Occipital lobe (tissue), 2 donors: ENCODE results near the gene C14orf119. TPM values are rescaled to one million over a fixed set of nuclear protein-coding genes. Genes with fewer than 3 reads are reported as not detected.
"Not testable (repeated sequence)": the region's sequence is repeated elsewhere in the genome, so short reads cannot be mapped to it uniquely, and the experiment has no call there.

ENCODE experiments used
- DNase-seq: peaks from one replicate; lab custom pipeline; 2025; lab: John Stamatoyannopoulos, UW
- total RNA-seq: library from RNA; depleted of rRNA; stranded (reverse); fragments of >200 nt; gene quantifications from one replicate; pipeline ENCODE4 v1.2.3, GENCODE V29; 2014

C14orf119 gene
- total RNA-seq, 1 donor from 2014 or later, result 17.9 TPM

GRCh38 chr14:23089498-23090253 lies 5.6 kb upstream of the C14orf119 start:
- no peak for DNase-seq

DNA sequence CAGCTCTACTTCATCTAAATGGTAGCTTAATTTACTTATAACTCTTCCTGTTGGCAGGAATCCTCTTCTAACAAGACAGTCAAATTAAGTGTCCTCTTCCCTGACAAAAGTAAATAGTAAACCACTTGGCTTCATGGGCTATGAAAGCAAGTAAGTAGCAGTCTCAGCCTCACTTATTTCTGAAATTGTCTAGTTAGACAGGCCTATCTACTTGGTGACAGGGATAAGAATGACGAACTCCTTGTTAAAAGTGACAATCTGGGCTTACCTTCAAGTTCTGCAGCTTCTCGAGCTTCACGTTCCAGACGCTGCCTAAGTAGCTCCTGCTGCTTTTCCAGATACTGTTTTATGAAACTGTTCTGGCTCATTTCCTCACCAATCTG lies 5.1 kb upstream of the C14orf119 start:
- no peak for DNase-seq

- DNase-seq, result no peak
Measured at GRCh38 chr14:23091294-23092225, 3.7 kb upstream of the C14orf119 start.

GRCh38 chr14:23093104-23093503 lies 2.2 kb upstream of the C14orf119 start:
- DNase-seq, result no peak

DNA sequence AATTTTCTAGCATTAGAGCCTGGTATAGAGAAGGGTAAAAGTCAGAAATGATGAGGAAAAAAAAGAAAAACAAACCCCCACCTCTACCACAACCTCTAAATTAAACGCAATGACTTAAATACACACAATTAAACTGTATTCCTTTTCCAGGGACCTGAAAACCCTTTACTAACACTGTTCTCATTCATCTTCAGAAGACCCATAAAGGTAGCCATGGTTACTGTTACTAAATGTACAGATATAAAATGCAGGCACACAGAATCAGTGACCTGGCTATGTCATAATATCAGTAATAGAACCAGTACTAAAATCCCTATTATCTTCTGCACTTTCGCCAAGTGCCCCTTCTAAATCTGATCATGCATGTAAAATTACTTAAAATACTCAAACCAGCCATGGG lies 1.8 kb upstream of the C14orf119 start:
- DNase-seq, result no peak

- no peak for DNase-seq
Measured at GRCh38 chr14:23093991-23094665, 1.2 kb upstream of the C14orf119 start.

- DNase-seq, result no peak
Measured at GRCh38 chr14:23094666-23095195, 574 bp upstream of the C14orf119 start, which contains the start of gene ACIN1. Gene ACIN1, minus strand, starts transcription at chr14:23095136. Its CDS starts 24 bp downstream, at chr14:23095112.

GRCh38 chr14:23097786-23098185 lies 2.5 kb downstream of the C14orf119 start:
- DNase-seq, result no peak

GRCh38 chr14:23099212-23099861 lies 4.0 kb downstream of the C14orf119 start:
- DNase-seq, result no peak

GRCh38 chr14:23101213-23101970 lies 6.1 kb downstream of the C14orf119 start:
- no peak for DNase-seq

DNA sequence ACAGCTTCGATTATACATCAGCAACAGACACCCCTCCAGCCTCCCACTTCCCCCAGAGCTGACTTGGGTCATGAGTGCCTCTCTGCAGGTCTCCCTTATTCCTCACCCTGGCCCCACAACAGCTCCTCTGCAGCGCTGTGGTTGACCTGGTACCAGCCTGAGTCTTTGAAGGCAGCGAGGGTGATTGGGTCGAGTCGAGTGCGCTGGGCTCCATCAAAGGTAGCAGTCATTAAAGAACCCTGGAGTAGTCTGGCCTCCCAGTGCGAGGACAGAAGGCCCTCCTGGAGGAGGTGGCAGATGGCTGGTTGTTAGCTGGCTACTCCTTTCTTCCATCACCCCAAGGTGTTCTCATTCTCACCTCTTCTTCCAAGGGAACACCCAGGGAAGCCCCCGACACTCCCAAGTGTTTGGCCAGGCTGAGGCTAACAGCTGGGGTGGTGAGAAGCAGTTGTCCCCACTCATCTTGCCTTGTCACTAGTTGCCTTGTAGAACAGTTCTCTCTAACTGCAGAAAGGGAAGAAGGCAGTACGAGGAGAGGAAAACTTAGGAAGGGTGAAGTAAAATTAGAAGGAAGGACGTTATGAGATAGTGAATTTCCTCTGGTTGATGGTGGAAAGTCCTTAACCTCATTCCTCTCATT lies 6.8 kb downstream of the C14orf119 start:
- no peak for DNase-seq

GRCh38 chr14:23102801-23103200 lies 7.5 kb downstream of the C14orf119 start:
- no peak for DNase-seq

GRCh38 chr14:23103581-23103980 lies 8.3 kb downstream of the C14orf119 start:
- no peak for DNase-seq

- DNase-seq, result no peak
Measured at GRCh38 chr14:23104070-23104590, 8.8 kb downstream of the C14orf119 start.

DNA sequence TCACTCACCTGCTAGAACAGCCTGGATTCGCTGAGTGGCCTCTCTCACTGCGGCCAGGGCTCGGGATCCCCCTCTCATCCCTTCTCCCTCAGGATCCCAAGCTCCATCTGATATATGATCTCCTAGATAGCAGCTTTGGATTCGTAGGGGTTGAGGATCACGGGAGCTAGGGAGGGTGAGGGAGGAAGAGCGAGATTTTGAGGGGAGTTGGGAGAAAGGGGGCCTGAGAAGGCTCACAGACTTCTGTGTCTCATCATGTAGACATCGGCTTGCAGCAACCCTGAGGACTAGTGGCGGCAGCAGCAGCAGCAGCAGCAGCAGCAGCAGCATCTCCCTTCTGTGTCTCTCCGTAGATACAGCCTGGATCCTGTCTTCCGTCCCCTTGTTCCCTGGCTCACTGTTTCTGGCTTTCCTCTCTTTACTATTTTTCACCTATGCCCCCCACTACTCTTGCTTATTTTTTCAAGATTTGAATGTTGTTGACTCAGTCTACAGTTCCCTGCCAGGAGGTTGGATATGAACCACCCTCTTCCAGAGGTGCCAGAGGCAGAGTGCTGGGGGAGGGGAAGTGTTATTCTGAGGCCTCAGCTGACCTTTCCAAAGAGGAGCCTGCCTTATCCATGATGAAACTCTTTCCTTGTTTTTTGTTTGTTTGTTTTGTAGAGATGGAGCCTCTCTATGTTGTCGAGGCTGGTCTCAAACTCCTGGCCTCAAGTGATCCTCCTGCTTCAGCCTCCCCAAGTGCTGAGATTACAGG lies 9.5 kb downstream of the C14orf119 start, which contains the start of gene CIROP:
CIROP (minus strand) TSS at position 399 of the 757 bp plus-strand sequence; CDS start at position 330, 69 bp downstream.
- no peak for DNase-seq

- no peak for DNase-seq
Measured at GRCh38 chr14:23105348-23105824, 10.1 kb downstream of the C14orf119 start.

- no peak for DNase-seq
Measured at GRCh38 chr14:23106747-23107045, 11.4 kb downstream of the C14orf119 start.

DNA sequence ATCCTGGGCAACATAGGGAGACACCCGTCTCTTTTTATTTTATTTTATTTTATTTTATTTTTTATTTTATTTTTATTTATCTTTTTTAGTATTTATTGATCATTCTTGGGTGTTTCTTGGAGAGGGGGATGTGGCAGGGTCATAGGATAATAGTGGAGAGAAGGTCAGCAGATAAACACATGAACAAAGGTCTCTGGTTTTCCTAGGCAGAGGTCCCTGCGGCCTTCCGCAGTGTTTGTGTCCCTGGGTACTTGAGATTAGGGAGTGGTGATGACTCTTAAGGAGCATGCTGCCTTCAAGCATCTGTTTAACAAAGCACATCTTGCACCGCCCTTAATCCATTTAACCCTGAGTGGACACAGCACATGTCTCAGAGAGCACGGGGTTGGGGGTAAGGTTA lies 12.3 kb downstream of the C14orf119 start:
- not testable (repeated sequence) for DNase-seq

DNA sequence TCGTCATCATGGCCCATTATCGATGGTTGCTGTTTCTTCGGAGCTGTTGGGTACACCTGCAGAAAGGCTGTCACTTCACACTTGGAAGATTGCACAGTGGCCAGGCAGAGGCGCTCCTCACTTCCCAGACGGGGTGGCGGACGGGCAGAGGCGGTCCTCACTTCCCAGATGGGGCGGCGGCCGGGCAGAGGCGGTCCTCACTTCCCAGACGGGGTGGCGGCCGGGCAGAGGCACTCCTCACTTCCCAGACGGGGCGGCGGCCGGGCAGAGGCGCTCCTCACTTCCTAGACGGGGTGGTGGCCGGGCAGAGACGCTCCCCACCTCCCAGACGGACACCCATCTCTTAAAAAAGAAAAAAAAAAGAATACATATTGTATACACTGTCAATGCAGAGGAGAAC lies 12.9 kb downstream of the C14orf119 start:
- not testable (repeated sequence) for DNase-seq
